Peyer's patch (tissue), 4 donors: Measurements from ENCODE around the gene DRD2. TPM values are rescaled to one million over a fixed set of nuclear protein-coding genes. Genes with fewer than 3 reads are reported as not detected.

Experiments
- DNase-seq, 3 donors: peaks; one replicate each; pipeline ENCODE4 v3.0.0-alpha.2; 2017 to 2019
- H3K27ac ChIP-seq, 4 donors: fragments of 200-600 bp; sonication (generic); one replicate each; pipeline ENCODE4 v1.5.1; 2016 to 2019
- H3K27me3 ChIP-seq, 2 donors: fragments of 200-600 bp; sonication (generic); one replicate each; pipeline ENCODE4 v1.5.1; 2019
- H3K36me3 ChIP-seq, 3 donors: fragments of 200-600 bp; sonication (generic); one replicate each; pipeline ENCODE4 v1.5.1; 2016 to 2019
- H3K4me1 ChIP-seq, 4 donors: fragments of 200-600 bp; sonication (generic); one replicate each; pipeline ENCODE4 v1.5.1; 2016 to 2019
- H3K4me3 ChIP-seq, 4 donors: fragments of 200-600 bp; sonication (generic); 1 replicate in 3 of 4; 2 replicates in 1 of 4; pipeline ENCODE4 v1.5.1; 2016 to 2019; ENCODE audit warnings: mild to moderate bottlenecking in 1 of 4
- H3K9me3 ChIP-seq, 4 donors: fragments of 200-600 bp; sonication (generic); one replicate each; pipeline ENCODE4 v1.5.1; 2016 to 2019; ENCODE audit warnings: mild to moderate bottlenecking in 1 of 4
- POLR2A ChIP-seq, 2 donors: fragments of 450-650 bp; IDR thresholded peaks; one replicate each; pipeline ENCODE4 v1.5.1; 2017; ENCODE audit warnings: antibody characterized with exemption in 2 of 2, mild to moderate bottlenecking in 2 of 2, moderate library complexity in 2 of 2
- total RNA-seq, 4 donors: library from RNA; depleted of rRNA; stranded (reverse); fragments of >200 nt; gene quantifications; one replicate each; pipeline ENCODE4 v1.1.0, GENCODE V29; 2016
- TF ChIP-seq, protein P1 (sequence below), 6 experiments: fragments of 450-650 bp in 4 of 6; fragments of 200-600 bp in 2 of 6; sonication (generic) in 1 of 6; IDR thresholded peaks; one replicate each; pipeline ENCODE4 v1.5.1; 2017 to 2019; ENCODE audit warnings: antibody characterized with exemption in 6 of 6, mild to moderate bottlenecking in 3 of 6, moderate library complexity in 1 of 6

DRD2 gene
- total RNA-seq, 4 donors from 2014 or later = not detected

DNA sequence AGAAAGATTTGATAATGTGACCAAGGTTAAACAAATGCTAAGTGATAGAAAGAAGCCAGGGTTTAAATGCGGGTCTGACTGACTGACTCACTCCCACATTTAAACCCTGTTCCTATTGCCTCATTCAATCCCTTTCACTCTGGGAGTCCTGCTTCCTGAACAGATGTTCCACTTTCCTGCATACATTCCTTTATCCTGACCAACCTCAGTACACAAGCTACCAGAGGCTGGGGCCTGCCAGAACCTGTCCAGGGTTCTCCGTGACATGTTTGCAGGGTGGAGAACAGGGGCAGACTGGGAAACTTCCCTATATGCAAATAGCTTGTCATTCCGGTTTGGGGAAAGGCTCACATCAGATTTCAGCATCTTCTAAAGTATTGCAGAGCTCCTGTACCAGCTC, 90.6 kb downstream of the DRD2 start:
- DNase-seq = no peak
- TF ChIP-seq POLR2A (IDR thresholded peaks at IDR 0.05) = no peak
- TF ChIP-seq, protein P1, sequence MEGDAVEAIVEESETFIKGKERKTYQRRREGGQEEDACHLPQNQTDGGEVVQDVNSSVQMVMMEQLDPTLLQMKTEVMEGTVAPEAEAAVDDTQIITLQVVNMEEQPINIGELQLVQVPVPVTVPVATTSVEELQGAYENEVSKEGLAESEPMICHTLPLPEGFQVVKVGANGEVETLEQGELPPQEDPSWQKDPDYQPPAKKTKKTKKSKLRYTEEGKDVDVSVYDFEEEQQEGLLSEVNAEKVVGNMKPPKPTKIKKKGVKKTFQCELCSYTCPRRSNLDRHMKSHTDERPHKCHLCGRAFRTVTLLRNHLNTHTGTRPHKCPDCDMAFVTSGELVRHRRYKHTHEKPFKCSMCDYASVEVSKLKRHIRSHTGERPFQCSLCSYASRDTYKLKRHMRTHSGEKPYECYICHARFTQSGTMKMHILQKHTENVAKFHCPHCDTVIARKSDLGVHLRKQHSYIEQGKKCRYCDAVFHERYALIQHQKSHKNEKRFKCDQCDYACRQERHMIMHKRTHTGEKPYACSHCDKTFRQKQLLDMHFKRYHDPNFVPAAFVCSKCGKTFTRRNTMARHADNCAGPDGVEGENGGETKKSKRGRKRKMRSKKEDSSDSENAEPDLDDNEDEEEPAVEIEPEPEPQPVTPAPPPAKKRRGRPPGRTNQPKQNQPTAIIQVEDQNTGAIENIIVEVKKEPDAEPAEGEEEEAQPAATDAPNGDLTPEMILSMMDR (IDR thresholded peaks at IDR 0.05) = no peak
- Histone ChIP-seq H3K27me3 (peaks cover 0 to 4% of the 10 kb centered on the region in 2 donors), H3K4me3 (no peak overlapping the region), H3K27ac (no peak overlapping the region), H3K4me1 (peaks cover 0 to 6% (median 0%) of the 10 kb centered on the region in 4 donors), H3K9me3 (no peaks in the 10 kb centered on the region), H3K36me3 (no peaks in the 10 kb centered on the region)

DNA sequence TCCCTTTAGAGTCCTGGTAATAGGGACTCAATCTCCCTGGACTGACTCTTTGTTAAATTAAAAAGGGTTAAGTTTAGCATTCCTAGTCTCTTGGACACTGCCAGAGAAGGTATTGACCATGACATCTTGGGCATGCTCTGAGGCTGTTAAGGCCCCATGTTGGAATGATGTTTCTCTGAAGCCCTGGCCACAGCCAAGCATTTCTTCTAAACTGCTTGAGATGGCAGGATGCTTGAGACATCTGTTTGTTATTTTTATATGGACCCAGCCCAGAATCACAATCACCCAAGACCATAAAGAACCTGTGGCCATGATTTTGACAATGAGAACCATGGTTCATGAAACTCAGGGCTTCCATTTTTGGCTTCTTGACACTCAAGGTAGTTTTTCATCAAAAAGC, 93.1 kb downstream of the DRD2 start:
- no peak overlapping the region for H3K4me3 ChIP-seq
- no peak for TF ChIP-seq POLR2A (IDR thresholded peaks at IDR 0.05)
- TF ChIP-seq, protein P1 (IDR thresholded peaks at IDR 0.05) = no peak
- H3K27me3 ChIP-seq = no peaks in the 10 kb centered on the region
- DNase-seq = no peak
- no peaks in the 10 kb centered on the region for H3K9me3 ChIP-seq
- no peaks in the 10 kb centered on the region for H3K36me3 ChIP-seq
- no peaks in the 10 kb centered on the region for H3K4me1 ChIP-seq
- H3K27ac ChIP-seq = no peak overlapping the region

DNA sequence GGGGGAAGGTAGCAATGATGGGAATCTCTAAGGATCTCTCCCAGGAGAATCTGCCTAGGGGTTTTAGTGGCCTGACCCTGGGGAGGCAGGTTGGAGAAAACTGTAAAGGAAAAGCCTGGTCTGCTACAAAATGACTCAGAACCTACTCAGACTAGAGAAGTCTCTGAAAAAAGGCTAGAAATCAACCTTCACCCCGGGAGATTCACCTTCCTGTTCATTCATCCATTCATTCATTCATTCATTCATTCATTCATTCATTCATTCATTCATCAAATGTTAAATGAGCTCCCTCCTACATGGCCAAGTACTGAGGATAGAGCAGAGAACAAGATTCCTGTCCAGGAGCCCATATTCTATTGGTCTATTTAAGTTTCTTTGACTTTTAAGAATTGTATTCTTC, 96.5 kb downstream of the DRD2 start:
- TF ChIP-seq, protein P1 (IDR thresholded peaks at IDR 0.05) = no peak
- no peak for TF ChIP-seq POLR2A (IDR thresholded peaks at IDR 0.05)
- no peak overlapping the region for H3K4me3 ChIP-seq
- H3K4me1 ChIP-seq = no peaks in the 10 kb centered on the region
- no peak overlapping the region for H3K27ac ChIP-seq
- H3K9me3 ChIP-seq = no peaks in the 10 kb centered on the region
- no peaks in the 10 kb centered on the region for H3K36me3 ChIP-seq
- H3K27me3 ChIP-seq = no peaks in the 10 kb centered on the region
- DNase-seq = no peak

DNA sequence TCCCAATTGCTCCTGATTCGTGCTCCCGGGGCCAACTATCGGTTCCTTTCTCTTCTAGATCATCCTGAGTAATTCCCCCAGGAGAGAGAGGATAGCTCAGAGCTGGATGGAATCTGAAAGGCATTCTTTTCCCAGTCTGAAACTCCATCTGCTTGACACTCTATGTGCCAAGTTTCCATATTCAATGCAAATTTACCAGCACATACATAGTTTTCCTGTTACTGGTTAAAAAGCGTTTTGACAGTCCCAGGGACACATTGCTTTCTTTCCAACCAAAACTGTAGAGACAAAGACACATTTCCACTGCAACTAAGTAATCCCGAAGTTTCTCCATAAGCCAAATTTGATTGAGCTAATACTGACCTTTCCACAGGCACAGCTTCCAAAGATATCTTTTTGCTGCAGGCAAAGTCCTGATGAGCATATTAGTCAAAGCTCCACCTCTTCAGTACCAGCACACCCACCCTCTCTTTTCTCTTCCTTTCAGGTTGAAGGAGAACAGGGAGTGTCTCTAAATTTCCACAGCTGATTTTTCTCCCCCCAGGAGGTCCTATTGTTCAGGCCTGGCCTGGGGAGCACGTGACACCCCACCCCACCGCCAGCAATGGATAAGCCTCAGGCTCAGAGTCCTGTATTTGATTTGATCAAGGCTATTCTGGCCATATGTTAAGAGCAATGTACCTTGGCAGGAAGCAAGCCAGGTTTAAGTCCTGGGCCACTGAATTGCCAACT, 97.4 kb downstream of the DRD2 start:
- H3K27ac ChIP-seq = no peak overlapping the region
- no peaks in the 10 kb centered on the region for H3K27me3 ChIP-seq
- H3K36me3 ChIP-seq = no peaks in the 10 kb centered on the region
- no peak overlapping the region for H3K4me3 ChIP-seq
- H3K4me1 ChIP-seq = no peaks in the 10 kb centered on the region
- no peak for DNase-seq
- H3K9me3 ChIP-seq = no peaks in the 10 kb centered on the region
- TF ChIP-seq, protein P1 (IDR thresholded peaks at IDR 0.05) = no peak
- no peak for TF ChIP-seq POLR2A (IDR thresholded peaks at IDR 0.05)

DNA sequence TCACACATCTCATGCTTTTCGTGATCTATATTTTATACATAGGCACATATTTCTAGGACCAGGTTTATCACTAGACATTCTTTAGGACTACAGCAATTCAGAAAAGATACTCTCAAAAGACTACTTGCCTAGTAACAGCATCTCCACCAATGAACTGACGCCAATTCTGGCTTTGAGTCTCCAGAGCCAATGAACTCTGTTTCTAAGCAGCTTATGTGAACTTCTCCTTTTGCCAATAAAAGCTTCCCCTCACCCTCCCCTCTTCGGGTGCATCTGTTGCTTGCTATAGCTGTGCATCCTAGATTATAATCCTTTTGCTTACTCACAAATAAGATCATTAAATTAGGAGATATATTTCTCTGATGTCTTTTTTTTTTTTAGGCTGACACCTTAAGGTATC, 99.0 kb downstream of the DRD2 start:
- Histone ChIP-seq H3K27me3 (no peaks in the 10 kb centered on the region), H3K4me3 (no peak overlapping the region), H3K27ac (no peak overlapping the region), H3K4me1 (no peaks in the 10 kb centered on the region), H3K36me3 (no peaks in the 10 kb centered on the region), H3K9me3 (no peaks in the 10 kb centered on the region)
- DNase-seq = no peak
- no peak for TF ChIP-seq POLR2A (IDR thresholded peaks at IDR 0.05)
- TF ChIP-seq, protein P1 (IDR thresholded peaks at IDR 0.05) = no peak
